ENCODE results near the gene PTPRN2.

- TF ChIP-seq, protein P1, sequence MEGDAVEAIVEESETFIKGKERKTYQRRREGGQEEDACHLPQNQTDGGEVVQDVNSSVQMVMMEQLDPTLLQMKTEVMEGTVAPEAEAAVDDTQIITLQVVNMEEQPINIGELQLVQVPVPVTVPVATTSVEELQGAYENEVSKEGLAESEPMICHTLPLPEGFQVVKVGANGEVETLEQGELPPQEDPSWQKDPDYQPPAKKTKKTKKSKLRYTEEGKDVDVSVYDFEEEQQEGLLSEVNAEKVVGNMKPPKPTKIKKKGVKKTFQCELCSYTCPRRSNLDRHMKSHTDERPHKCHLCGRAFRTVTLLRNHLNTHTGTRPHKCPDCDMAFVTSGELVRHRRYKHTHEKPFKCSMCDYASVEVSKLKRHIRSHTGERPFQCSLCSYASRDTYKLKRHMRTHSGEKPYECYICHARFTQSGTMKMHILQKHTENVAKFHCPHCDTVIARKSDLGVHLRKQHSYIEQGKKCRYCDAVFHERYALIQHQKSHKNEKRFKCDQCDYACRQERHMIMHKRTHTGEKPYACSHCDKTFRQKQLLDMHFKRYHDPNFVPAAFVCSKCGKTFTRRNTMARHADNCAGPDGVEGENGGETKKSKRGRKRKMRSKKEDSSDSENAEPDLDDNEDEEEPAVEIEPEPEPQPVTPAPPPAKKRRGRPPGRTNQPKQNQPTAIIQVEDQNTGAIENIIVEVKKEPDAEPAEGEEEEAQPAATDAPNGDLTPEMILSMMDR (conservative IDR thresholded peaks at IDR 0.05 in 1 of 2, IDR thresholded peaks at IDR 0.05 in 1 of 2; ENCODE audit: extremely low read depth in 1 of 2, insufficient read depth in 1 of 2, low read depth in 1 of 2, low read length in 2 of 2) = no peak
- no peak for TF ChIP-seq EZH2 (IDR thresholded peaks at IDR 0.05; ENCODE audit: borderline replicate concordance, low read length)
Measured at GRCh38 chr7:157693071-157693520, 894.5 kb downstream of the PTPRN2 start.

All from mammary epithelial cell (primary cell).